GM18907 (cell line): Measurements from ENCODE around the gene SENP6.
"Not testable (repeated sequence)": the region's sequence is repeated elsewhere in the genome, so short reads cannot be mapped to it uniquely, and the experiment has no call there.

Experiments used
- ATAC-seq: cut with Tn5 transposase; IDR thresholded peaks from one replicate; pipeline ENCODE4 v1.9.1; 2021; ENCODE audit warnings: mild to moderate bottlenecking, moderate library complexity; ENCODE audit not compliant: unreplicated experiment

The SENP6 gene, protein sequence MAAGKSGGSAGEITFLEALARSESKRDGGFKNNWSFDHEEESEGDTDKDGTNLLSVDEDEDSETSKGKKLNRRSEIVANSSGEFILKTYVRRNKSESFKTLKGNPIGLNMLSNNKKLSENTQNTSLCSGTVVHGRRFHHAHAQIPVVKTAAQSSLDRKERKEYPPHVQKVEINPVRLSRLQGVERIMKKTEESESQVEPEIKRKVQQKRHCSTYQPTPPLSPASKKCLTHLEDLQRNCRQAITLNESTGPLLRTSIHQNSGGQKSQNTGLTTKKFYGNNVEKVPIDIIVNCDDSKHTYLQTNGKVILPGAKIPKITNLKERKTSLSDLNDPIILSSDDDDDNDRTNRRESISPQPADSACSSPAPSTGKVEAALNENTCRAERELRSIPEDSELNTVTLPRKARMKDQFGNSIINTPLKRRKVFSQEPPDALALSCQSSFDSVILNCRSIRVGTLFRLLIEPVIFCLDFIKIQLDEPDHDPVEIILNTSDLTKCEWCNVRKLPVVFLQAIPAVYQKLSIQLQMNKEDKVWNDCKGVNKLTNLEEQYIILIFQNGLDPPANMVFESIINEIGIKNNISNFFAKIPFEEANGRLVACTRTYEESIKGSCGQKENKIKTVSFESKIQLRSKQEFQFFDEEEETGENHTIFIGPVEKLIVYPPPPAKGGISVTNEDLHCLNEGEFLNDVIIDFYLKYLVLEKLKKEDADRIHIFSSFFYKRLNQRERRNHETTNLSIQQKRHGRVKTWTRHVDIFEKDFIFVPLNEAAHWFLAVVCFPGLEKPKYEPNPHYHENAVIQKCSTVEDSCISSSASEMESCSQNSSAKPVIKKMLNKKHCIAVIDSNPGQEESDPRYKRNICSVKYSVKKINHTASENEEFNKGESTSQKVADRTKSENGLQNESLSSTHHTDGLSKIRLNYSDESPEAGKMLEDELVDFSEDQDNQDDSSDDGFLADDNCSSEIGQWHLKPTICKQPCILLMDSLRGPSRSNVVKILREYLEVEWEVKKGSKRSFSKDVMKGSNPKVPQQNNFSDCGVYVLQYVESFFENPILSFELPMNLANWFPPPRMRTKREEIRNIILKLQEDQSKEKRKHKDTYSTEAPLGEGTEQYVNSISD

GRCh38 chr6:75601304-75602245 is at the start of gene SENP6:
Gene SENP6, plus strand, starts transcription at chr6:75601880. Its CDS starts 645 bp downstream, at chr6:75602525.
- ATAC-seq: peak; percentile 75

DNA sequence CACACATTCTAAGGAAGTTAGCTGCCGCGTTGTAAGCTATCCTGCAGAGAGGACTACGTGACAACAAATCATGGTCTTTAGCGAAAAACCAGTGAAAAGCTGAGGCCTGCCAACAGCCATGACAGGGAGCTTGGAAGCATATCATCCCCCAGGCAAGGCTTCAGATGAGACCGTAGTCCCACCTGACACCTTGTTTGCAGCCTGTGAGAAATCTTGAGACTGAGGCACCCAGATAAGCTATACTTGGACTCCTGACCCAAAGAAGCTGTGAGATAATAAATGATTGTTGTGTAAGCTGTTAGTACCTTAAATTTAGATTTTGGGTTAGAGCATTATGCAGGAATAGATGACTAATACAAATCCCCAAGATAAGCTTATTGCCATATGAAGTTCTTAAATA is 45.4 kb upstream of the SENP6 start:
- ATAC-seq: no peak

GRCh38 chr6:75557068-75557467 is 44.6 kb upstream of the SENP6 start:
- no peak for ATAC-seq

- peak; percentile 81 for ATAC-seq
Observed at GRCh38 chr6:75563032-75563431, 38.6 kb upstream of the SENP6 start.

DNA sequence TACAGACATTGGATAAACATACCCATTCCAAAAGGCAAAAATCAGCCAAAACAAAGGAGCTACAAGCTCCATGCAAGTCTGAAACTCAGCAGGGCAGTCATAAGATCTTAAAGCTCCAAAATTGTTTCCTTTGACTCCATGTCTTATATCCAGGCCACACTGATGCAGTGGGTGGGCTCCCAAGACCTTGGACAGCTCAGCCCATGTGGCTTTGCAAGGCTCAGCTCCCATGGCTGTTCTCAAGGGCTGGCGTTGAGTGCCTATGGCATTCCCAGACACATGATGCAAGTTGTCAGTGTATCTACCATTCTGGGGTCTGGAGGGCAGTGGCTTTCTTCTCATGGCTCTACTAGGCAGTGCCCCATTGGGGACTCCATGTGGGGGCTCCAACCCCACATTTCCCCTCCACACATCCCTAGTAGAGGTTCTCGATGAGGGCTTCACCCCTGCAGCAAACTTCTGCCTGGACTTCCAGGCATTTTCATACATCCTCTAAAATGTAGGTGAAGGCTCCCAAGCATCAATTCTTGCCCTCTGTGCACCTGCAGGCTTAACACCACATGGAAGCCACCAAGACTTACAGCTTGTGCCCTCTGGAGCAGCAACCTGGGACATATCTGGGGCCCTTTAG is 35.4 kb upstream of the SENP6 start:
- no peak for ATAC-seq

- no peak for ATAC-seq
Observed at GRCh38 chr6:75568100-75568499, 33.6 kb upstream of the SENP6 start.

GRCh38 chr6:75568965-75569364 is 32.7 kb upstream of the SENP6 start:
- no peak for ATAC-seq

- not testable (repeated sequence) for ATAC-seq
Observed at GRCh38 chr6:75570671-75571070, 31.0 kb upstream of the SENP6 start.

- ATAC-seq: no peak
Observed at GRCh38 chr6:75572072-75572471, 29.6 kb upstream of the SENP6 start.

DNA sequence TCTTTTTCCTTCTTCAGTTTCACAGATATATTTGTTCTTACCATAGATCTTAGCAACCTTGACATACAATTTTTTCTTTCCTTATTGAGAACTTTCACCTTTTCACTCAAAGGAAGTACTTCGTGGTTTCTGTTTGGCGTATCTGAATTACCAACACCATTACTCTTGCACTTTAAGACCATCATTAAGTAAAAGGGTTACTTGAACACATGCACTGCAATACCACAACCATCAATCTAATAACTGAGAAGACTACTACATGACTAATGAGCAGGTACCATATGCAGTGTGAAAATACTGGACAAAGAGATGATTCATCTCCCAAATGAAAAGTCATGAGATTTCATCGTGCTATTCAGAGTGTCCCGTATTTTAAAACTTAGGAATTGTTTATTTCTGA is 21.7 kb upstream of the SENP6 start:
- ATAC-seq: peak; percentile 90

DNA sequence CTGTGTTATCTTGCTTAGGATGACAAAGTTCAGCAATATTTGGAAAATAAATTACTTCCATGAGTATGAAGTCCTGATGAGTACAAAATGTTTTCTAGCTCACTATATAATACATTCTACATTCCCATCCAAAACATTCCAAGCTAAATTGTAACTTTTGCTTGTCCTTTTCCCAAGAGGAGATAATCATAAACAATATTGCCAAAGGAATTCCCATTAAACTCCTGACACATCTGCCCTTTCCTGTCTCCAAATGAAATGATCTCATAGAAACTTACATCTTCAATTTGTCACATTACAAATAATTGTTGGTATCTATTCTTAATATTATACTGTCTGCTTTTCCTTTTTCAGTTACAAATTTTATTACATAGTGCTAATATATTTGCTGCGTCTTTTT is 20.4 kb upstream of the SENP6 start:
- ATAC-seq: no peak

DNA sequence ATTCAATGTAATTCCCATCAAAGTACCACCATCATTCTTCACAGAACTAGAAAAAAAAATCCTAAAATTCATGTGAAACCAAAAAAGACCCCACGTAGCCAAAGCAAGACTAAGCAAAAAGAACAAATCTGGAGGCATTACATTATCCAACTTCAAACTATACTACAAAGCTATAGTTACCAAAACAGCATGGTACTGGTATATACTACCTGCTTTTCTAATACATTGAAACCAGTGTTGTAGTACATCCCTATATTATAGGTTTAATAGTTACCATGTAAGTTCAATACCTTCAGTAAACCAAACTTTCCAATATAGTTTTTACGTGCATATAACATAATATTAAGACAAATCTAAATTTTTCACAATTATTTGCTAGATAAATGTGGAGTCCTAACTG is 17.1 kb upstream of the SENP6 start:
- not testable (repeated sequence) for ATAC-seq

DNA sequence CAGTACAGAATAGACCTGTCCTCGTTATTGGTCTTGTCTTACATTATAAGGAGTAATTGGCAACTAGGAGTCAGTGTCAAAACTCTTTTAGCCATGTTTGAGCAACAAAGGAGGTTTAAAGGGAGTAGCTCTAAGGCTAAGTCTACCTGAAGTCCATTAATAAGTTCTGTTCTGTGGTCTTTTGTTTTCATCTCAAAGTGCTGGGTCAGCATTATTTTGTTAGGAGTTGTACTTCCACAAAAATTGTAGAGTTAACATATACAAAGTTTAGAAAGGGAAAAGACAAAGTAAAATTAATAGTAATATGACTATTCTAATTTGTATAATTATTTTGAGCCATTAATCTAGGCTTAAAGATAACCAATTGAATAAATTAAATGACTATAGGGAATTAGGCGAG is 12.7 kb upstream of the SENP6 start:
- no peak for ATAC-seq

DNA sequence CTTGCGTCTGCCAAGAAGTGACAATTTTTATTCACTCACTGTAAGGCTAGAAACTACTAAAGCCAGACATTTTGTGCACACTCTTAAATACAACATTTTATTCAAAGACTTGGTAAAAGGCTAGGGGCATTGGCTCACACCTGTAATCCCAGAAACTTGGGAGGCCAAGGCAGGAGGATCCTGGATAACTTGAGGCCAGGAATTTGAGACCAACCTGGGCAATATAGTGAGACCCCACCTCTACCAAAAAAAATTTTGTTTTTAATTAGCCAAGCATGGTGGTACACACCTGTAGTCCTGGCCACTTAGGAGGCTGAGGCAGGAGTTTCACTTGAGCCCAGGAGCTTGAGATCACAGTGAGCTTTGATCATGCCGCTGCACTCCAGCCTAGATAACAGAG is 11.3 kb upstream of the SENP6 start:
- ATAC-seq: no peak

- ATAC-seq: not testable (repeated sequence)
Observed at GRCh38 chr6:75596380-75596779, 5.3 kb upstream of the SENP6 start.

- no peak for ATAC-seq
Observed at GRCh38 chr6:75600768-75601167, 912 bp upstream of the SENP6 start.

GRCh38 chr6:75602246-75603105 is 796 bp downstream of the SENP6 start:
- peak; percentile 47 for ATAC-seq

DNA sequence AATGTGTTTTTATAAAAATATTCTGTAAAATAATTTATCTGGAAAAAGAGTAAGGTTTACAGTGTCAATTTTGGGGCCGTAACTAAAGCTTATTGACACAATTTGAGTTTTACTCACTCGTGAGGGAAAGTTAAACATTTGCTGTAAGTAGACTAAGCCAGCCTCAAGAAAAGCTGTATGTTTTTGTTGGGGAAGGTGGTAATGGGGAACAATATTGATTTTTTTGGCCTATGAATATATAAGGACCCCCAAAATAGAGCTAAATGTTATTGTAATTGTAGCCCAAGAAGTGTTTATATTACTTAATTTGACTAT is 1.4 kb downstream of the SENP6 start:
- no peak for ATAC-seq

DNA sequence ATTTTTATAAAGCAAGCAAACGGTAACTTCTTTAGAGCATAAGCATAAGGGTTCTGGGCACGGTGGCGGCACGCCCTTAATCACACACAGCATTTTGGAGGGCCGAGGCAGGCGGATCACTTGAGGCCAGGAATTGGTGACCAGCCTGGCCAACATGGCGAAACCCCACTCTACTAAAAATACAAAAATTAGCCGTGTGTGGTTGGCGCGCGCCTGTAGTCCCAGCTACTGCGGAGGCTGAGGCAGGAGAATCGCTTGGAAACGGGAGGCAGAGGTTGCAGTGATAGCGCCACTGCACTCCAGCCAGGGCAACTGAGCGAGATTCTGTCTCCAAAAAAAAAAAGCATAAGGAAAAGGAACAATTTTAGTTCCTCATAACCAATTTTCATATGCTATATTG is 2.6 kb downstream of the SENP6 start:
- ATAC-seq: no peak
